Measurements from ENCODE around the gene INSL4.

The INSL4 gene

GRCh38 chr9:5269249-5269715 lies 38.1 kb downstream of the INSL4 start:
- no peak for DNase-seq
- TF ChIP-seq GATA1 (IDR thresholded peaks at IDR 0.05; ENCODE audit: low read depth, low read length): no peak
- no peak for TF ChIP-seq POLR2A (IDR thresholded peaks at IDR 0.05; ENCODE audit: low read length)

GRCh38 chr9:5274770-5275169 lies 43.6 kb downstream of the INSL4 start:
- no peak for DNase-seq
- TF ChIP-seq POLR2A (IDR thresholded peaks at IDR 0.05; ENCODE audit: low read length) (no peak), GATA1 (IDR thresholded peaks at IDR 0.05; ENCODE audit: low read depth, low read length) (no peak)

- TF ChIP-seq GATA1 (IDR thresholded peaks at IDR 0.05; ENCODE audit: low read depth, low read length) (no peak), POLR2A (IDR thresholded peaks at IDR 0.05; ENCODE audit: low read length) (no peak)
- no peak for DNase-seq
These were observed 47.3 kb downstream of the INSL4 start for GRCh38 chr9:5278486-5278885.

Measured in erythroblast (primary cell).